ENCODE measurements around the gene USP54.

- TF ChIP-seq CTCF (IDR thresholded peaks at IDR 0.05): no peak
- no peak for TF ChIP-seq POLR2A (IDR thresholded peaks at IDR 0.05)
Measured at GRCh38 chr10:73609116-73609515, 18.0 kb upstream of the USP54 start.
